Stimulated activated naive CD8-positive, alpha-beta T cell treated with anti-CD3 and anti-CD28 coated beads, Interleukin-15, Interleukin-2, amounts not matched to agents 100 U/mL and 50 U/mL, for 24 hours (primary cell): ENCODE results near the gene KLHDC4.
"Not testable (repeated sequence)": the region's sequence is repeated elsewhere in the genome, so short reads cannot be mapped to it uniquely, and the experiment has no call there.

Experiments
- ATAC-seq: fragments of 150-1000 bp; cut with Tn5 transposase; one replicate; pipeline ENCODE4 v1.10.0; 2021
- DNase-seq: peaks from one replicate; pipeline ENCODE4 v3.0.0; 2021

KLHDC4 gene

DNA sequence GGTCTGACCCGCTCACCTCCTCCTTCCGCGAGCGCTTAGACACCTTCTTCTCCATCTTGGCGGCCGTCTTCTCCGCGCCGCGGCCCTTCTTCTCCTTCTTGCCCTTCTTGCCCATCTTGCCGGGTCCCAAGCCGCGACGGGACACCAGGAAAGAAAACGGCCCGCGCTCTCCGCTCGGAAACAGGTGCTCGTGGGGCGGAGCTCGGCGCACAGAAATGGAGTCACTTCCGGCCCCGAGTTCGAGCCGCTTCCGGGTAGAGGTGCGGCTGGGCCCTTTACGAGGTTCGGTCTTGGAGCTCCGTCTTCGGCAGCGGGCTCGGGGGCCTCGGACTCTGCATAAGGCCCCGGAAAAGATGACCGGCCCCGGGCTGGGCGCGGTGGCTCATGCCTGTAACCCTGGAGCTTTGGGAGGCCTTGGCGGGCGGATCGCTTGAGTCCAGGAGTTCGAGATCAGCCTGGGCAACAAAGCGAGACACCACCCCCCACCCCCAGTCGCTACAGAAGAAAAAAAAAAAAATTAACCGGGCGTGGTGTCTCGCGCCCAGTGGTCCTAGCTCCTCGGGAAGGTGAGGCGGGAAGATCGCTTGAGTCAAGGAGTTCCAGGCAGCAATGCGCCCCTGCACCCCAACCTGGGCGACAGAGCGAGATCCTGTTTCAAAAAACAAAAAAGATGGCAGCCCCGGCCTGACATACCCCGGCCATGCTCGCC lies at the start of gene KLHDC4:
TSS of gene KLHDC4 (minus strand) at position 211 of the 709 bp plus-strand sequence. CDS start at position 115, 96 bp downstream.
- DNase-seq, result peak; percentile 92
- peak; percentile 90 for ATAC-seq

DNA sequence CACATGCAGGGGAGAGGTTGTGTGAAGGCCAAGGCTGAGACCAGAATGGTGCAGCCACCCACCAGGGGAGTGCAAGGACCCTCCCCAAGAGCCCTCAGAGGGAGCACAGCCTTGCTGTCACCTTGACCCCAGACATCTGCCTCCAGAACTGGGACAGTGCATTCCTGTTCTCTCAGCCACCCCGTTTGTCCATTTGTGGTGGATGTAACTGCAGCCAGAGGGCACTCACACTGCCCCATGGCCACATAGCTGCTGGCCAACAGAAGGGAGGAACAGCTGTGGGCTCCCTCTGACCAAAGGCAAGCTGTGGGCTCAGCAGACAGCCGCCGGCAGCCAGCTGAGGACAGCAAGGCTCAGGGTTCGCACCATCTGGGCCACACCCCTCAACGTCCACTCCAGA lies 49.8 kb upstream of the KLHDC4 start:
- ATAC-seq (no peak), DNase-seq (no peak)

DNA sequence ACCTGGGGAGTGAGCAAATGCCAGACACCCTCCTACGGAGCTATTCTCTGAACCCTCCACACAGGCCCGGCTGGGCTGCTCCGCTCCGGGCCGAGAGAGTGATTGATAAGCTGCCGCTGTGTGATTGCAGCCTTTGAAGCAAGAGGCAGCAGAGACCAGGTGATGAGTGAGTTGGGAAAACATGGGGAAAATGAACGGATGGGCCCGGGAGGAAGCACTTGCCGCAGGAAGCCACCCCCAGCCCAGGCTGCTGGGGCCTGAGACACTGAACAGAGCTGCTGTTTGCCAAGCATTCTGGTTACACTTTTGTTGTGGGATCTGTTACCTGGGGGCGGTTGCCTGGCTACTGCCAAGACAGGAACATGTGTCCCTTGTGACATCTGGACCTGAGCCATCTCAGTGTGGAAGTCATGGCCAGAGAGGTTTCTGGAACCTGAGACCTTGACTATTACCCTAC lies 46.4 kb upstream of the KLHDC4 start:
- DNase-seq, result no peak
- ATAC-seq, result no peak

DNA sequence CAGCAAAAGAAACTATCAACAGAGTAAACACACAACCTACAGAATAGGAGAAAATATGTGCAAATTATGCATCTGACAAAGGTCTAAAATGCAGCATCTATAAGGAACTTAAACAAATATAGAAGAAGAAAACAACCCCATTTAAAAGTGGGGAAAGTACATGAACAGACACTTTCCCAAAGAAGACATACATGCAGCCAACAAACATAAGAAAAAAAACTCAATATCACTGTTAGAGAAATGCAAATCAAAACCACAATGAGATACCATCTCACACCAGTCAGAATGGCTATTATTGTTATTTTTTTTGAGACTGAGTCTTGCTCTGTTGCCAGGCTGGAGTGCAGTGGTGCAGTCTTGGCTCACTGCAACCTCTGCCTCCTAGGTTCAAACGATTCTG lies 45.7 kb upstream of the KLHDC4 start:
- ATAC-seq, DNase-seq: not testable (repeated sequence)

DNA sequence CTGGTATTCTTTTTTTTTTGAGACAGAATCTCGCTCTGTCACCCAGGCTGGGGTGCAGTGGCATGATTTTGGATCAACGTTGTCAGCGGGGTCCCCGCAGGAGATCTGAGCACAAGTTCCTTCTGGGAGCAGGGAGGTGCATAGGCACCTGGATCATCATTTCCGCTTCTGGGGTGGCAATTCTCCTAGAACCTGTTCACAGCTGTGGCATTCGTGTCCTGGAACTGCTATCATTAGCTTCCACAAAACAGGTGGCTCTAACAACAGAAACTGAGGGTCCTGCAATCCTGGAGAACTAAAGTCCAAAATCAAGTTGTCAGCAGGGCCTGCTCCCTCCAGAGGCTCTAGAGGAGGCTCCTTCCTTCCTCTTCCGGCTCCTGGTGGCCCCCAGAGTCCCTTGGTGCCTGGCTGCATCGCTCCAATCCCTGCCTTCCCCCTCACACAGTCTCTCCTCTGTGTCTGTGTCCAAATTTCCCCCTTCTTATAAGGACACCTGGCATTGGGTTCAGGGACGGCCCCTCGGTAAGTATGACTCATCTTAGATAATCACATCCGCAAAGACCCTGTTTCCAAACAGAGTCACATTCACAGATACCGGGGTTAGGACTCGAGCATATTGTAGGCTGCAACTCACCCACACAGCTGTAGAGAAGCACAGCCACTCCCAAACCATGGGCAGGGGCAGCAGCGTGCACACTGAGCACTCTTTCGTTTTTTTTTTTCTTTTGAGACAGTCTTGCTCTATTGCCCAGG lies 43.5 kb upstream of the KLHDC4 start:
- DNase-seq (peak; percentile 40), ATAC-seq (peak; percentile 70)

DNA sequence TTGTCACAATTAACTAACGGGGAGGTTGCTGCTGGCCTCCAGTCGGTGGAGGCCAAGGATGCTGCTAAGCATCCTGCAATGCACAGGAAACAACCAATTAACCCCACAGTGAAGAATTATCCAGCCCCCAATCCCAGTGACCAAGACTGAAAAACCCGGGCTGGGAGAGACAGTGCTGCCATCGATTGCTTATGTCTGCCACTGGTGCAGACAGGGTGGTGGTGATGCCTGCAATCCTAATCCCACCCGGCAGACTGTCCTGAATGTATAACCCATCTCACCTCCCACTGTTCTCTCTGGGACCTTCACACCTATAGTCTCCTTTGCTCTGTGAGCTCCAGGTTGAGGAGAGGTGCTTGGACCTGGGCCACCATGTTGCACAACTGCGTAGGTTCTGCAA lies 42.3 kb upstream of the KLHDC4 start:
- ATAC-seq, result no peak

DNA sequence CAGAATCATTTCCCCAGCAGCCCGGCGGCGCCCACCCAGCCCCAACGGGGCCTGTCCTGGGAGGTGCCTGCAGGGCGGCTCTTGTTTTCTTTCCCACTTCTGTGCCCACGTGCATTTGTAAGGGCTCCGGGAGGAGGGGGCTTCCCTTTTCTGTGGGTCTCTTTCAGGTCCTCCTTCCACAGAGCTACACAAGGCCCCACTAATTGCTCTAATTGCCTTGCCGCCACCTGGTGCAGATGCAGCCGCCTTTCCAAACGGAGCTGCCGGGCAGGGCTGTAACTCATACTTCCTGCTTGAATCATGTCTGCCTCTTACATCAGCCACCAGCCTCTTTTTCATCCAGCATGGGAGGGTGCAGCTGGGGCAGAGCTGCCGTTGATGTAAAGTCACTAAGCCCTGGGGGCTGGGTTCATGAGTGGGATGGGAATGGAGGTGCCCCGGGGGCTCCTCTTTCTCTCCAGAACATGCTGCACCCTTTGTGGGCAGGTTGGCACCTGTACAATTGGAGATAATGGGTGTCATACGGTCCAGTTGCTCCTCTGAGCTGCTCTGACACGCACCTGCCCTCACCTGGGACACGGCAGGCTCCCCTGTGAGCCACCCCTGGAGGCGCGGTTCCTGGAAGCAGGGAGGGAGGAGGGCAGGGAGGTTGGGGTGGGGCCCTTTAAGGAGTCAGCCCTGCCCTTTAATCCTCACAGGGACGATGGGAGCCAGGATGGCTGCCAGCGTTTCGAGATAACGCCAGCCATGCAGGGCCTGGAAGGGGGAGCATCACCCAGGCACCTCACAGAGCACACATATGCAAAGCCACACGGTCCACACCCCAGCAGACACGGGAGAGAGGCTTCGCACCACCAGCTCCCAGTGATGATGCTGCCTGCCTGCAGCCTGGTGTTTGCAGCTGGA lies 41.1 kb upstream of the KLHDC4 start:
- peak; percentile 67 for ATAC-seq
- DNase-seq, result peak; percentile 67

More for the DNA sequence above, 42.3 kb upstream of the KLHDC4 start:
- DNase-seq, result no peak

DNA sequence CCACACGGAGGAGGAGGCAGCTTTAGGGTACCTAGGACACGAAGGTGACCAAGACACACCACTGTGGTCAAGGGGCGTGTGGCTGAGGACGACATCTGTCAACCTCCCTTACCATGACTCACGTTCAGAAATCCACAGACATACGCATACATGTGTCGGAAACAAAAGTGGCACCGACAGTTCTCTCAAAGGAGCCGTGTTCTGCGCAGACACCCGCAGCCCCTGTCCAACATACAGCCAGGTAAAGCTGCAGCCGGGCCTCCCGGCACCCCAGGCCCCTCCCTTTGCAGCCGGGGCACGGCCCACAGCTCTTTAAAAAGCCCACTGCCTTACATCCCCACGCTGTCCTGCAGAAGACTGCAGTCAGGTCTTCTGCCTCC lies 40.5 kb upstream of the KLHDC4 start:
- ATAC-seq, result peak; percentile 70
- DNase-seq, result peak; percentile 64

DNA sequence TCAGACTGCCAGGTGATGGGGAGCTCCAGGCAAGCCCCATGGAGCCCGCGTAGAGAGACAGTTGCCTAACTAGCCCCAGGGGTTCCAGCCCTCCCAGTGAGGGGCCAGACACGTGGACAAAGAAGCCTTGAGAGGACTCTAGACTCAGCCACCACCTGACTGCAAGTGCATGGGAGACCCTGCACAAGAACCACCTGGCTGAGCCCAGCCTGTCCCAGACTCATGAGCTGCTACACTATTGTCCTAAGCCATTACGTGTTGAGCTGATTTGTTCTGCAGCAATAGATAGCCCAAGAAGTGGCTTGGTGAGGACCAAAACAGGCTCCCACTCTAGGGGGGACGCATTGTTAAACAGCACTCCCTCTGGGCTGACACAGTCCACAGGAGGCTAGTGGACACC lies 37.6 kb upstream of the KLHDC4 start:
- no peak for DNase-seq
- no peak for ATAC-seq

DNA sequence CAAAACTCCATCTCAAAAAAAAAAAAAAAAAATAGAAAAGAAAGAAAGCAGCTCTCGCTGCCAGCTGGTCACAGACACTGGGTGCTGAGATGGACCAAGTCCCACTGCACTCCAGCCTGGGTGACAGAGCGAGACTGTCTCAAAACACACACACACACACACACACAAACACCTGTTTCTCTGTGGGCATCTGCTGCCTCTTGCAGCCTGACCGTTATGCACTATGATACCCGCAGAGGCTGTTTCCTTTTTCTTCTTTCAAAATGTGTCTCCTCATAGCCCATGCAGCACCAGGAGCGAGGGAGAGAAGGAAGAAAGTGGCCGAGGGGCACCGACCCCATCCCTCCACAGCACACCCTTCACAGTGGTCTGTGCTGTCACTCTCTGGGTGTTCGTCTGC lies 36.9 kb upstream of the KLHDC4 start:
- no peak for ATAC-seq

DNA sequence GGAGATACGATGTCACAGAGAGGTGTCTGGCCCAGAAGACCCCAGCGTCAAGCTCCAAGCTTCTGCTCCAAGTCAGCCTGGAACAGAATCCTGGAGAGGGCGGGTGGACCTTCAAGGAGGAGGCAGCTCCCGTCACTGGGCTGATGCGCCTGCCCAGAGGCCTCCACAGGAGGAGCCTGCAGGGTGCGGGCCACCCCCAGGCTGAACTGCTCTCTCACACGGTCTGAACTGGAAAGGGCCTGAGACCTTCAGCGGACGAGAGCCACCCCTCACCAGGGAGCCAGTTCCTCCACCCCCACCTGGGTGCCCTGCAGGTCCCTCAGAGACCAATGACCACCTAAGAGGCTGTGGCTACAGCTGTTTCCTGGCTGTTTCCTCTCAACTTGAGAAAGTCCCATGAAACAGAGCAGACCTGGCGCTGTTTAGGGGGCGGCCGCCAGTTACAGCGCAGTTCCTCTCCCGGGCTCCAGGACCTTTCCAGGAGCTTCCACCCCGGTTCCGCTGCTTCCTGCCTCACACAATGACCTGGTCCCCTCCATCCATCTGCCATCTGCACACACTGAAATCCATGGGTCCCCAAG lies 36.0 kb upstream of the KLHDC4 start:
- ATAC-seq, result no peak
- no peak for DNase-seq

More for the DNA sequence above, 36.9 kb upstream of the KLHDC4 start:
- no peak for DNase-seq

DNA sequence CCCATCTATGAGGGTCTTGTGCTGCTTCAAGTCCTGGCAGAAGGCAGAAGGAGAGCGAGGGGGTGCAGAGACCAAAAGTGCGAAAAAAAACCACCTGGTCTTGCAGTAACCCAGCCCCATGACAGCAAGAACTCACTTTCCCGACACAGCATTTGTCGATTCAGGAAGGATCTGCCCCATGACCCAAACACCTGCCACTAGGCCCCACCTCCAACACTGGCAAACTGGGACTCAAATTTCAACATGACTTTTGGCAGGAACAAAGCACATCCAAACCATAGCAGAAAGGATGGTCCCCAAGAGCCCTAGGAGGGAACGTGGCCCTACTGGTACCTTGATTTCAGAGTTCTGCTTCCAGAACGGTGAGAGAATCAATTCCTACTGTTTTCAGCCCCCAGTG lies 34.7 kb upstream of the KLHDC4 start:
- DNase-seq (no peak), ATAC-seq (no peak)

DNA sequence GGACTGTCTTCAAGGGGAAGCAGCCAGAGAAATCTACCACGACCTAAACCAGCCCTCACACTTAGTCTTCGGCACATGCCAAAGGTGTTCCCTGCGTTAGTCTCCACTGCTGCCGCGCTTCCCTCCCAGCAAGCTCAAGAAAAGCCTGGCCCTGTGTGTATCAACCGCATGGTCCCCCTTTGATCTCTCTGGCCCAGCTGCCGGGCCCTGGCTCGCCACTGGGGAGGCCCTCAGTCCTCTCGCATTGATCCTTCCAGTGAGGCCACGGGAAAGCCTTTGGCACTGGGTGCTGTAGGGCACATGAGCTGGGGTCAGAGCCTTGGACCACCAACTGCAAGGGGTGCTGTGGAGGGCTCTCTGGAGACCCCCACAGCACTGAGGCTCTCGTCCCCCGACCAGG lies 29.6 kb upstream of the KLHDC4 start:
- no peak for DNase-seq

DNA sequence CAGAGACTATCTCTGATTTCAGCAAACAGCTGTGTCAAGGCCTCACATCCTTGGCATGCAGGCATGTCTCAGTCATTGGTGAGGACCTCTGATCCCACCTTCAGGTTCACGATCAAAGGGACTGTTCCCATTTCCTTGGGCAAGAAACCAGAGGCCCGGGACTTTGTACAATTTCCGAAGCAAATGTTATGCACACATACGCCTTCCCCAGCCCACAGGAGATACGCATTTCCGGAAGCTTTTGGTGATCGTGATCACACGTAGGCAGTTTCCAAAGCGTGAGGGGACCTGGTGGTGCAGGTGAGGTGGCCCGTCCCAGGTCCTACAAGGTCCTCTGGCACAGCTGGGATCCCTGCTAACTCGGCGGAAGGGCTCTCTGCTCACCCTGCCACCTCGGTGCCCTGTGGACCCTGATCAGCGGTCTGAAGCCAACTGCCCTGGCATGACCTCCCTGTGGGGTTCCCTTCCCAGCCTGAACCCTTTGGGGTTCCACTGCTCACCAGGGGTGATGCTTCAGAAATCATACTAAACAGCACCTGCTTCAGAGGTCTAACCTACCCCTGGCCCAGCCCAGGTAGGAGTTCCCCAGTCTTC lies 28.8 kb upstream of the KLHDC4 start:
- ATAC-seq, result no peak
- no peak for DNase-seq

More for the DNA sequence above, 29.6 kb upstream of the KLHDC4 start:
- ATAC-seq, result no peak

DNA sequence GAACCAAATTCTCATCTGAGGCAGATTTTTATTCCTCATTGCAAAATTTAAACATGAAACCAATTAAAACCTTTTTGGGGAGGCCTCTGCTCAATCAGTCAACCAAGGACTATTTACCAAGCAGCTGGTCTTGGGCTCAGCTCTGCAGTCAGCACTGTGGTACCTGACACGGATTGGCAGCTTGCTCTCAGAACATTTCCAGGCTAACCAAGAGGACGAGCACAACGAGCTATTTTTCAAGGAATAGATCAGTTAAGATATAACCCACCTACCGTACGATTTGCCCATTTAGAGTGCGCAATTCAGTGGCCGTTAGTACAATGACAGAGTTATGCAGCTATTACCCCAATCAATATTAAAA lies 26.4 kb upstream of the KLHDC4 start:
- ATAC-seq, result no peak
- DNase-seq, result no peak

DNA sequence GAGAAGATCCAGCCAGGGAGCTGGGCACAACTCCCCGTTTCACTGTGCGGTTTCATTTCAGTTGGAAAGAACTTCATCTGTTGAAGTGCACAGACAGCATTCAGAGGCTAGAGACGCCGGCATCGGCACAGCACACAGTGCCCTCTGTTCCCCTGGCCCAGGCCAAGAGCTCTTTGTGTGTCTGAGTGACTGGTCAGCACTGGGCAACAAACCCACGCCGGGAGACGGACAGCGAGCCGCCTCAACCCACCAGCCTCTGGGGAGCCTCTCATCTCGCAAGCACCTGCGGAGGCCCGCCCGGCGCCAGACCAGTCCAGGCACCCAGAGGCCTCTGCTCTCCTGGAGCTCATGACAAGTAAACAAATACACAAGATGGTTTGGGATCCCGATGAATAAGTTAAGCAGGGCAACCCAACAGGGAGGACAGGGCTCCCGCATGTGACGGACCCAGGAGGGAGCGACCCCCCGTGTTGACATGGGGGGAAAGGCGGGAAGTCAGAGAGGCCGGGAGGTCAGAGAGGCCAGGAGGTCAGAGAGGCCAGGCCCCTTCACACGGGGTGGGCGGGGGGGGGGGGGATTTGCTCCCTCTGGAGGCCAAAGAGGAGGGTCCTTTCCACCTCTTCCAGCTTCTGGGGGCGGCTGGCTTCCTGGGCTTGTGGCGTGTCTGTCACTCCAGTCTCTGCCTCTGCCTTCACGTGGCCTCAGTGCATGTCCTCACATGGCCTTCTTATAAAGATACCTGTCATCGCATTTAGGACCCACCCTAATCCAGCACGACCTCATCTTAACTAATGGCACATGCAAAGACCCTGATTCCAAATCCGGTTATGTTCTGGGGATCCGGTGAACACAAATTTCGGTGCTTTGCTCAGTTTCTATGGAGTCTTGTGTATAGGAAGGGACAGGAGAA lies 25.8 kb upstream of the KLHDC4 start:
- DNase-seq (no peak), ATAC-seq (no peak)

DNA sequence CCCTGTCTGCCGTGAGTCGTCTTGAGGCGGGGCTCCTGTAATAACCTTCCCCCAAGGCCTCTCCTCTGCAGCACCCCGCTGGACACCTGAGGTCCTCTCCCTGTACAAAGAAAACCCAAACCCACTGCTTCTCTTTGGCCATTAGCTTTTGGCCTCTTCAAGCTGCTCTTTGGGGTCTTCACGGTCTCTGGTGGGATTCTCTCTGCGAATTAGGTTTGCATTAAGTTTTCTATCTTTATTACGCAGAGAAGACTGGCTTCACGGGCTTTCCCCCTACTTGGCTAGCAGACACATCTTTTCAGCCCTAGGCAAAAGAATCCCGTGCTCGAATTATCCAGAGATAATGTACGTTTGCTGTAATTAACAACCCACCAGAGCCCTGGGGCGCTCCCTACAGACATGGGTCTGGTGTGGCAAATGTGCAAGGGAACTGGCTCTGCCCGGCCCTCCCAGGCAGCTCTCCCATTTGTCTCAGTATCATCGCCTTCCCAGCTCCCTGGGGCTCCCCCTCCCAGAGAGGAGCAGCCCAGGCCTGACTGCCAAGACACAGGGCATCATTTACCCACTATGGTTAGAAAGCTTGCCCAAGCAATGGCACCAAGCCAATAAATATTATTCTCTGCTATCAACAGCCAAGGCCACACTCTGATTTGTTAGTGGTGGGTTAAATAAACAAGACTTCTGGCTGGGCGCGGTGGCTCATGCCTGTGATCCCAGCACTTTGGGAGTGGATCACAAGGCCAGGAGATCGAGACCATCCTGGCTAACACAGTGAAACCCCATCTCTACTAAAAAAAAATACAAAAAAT lies 24.7 kb upstream of the KLHDC4 start:
- no peak for DNase-seq
- ATAC-seq, result no peak

DNA sequence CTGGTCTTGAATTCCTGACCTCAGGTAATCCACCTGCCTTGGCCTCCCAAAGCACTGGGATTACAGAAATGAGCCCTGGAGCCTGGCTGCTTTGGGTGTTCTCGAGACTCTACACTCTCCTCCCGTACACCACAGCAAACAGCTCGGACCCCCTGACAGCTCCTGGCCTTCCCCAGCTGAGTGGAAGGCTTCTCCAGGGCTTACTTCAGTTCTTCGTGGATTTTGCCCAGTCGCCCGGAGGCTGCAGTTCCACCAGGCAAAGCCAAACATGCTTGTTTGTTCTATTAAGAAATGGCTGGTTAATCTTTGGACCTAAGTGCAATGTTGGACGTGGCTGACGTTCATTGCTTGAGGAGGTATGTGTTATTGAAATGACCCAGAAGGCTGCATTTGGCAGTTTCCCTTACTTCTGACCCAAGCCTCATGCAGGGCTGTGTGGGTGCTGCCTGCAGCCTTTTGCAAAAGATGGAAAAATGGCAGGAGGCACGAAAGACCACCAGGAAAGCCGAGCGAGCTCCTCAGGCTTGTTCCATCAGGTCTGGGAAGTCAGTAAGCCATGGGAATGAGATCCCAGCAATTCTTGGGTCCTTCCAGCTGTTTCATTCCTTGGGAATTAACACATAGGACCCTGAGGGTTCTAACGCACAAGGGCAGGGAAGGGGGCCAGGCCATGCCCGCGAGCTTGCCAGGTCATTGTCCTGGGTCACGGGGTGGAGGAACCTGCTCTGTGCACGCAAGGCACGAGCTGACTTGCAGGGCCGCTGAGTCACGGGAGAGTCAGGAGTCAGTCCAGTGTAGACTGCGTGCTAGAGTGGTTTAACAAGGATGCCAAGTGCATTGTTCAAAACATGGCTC lies 23.9 kb upstream of the KLHDC4 start:
- DNase-seq (no peak), ATAC-seq (no peak)
